Mesendoderm (in vitro differentiated cells): Measurements from ENCODE around the gene KCNC1.

Experiments
- DNase-seq: peaks from one replicate; pipeline ENCODE4 v3.0.0; 2013
- H2AK5ac ChIP-seq: 2 replicates; pipeline ENCODE4 v1.6.1; 2013; ENCODE audit warnings: low read length, inconsistent platforms
- H2BK120ac ChIP-seq: 2 replicates; pipeline ENCODE4 v1.6.1; 2013; ENCODE audit warnings: low read depth, mild to moderate bottlenecking, low read length, moderate library complexity, mixed read lengths
- H2BK15ac ChIP-seq: replicated peaks from 2 replicates; pipeline ENCODE4 v1.6.1; 2013; ENCODE audit warnings: low read depth, mild to moderate bottlenecking, moderate library complexity
- H2BK5ac ChIP-seq: 2 replicates; pipeline ENCODE4 v1.6.1; 2013; ENCODE audit warnings: low read length, inconsistent platforms
- H3K18ac ChIP-seq: 2 replicates; pipeline ENCODE4 v1.6.1; 2013; ENCODE audit warnings: mild to moderate bottlenecking, low read length, mixed read lengths
- H3K23ac ChIP-seq: one replicate; pipeline ENCODE4 v1.6.1; 2013; ENCODE audit warnings: low read length
- H3K27ac ChIP-seq: 2 replicates; pipeline ENCODE4 v1.5.1; 2013; ENCODE audit warnings: low read depth, mild to moderate bottlenecking, inconsistent platforms, low read length, moderate library complexity
- H3K27me3 ChIP-seq: 2 replicates; pipeline ENCODE4 v1.6.1; 2013; ENCODE audit warnings: low read length, control low read depth, mild to moderate bottlenecking, inconsistent platforms; ENCODE audit not compliant: insufficient read depth, poor library complexity
- H3K36me3 ChIP-seq: 2 replicates; pipeline ENCODE4 v1.6.1; 2013; ENCODE audit warnings: low read length, inconsistent platforms; ENCODE audit not compliant: control insufficient read depth, insufficient read depth
- H3K4ac ChIP-seq: one replicate; pipeline ENCODE4 v1.6.1; 2013; ENCODE audit warnings: low read depth, mild to moderate bottlenecking, low read length, moderate library complexity
- H3K4me1 ChIP-seq: 2 replicates; pipeline ENCODE4 v1.6.1; 2013; ENCODE audit warnings: low read depth, low read length, inconsistent platforms; ENCODE audit not compliant: control insufficient read depth
- H3K4me2 ChIP-seq: 2 replicates; pipeline ENCODE4 v1.6.1; 2013; ENCODE audit warnings: low read length
- H3K4me3 ChIP-seq: 2 replicates; pipeline ENCODE4 v1.5.1; 2013; ENCODE audit warnings: mild to moderate bottlenecking, low read length
- H3K56ac ChIP-seq: one replicate; pipeline ENCODE4 v1.6.1; 2013; ENCODE audit warnings: low read length
- H3K79me1 ChIP-seq: 2 replicates; pipeline ENCODE4 v1.6.1; 2013; ENCODE audit warnings: low read length, inconsistent platforms
- H3K79me2 ChIP-seq: 2 replicates; pipeline ENCODE4 v1.6.1; 2013; ENCODE audit warnings: mild to moderate bottlenecking, low read length; ENCODE audit not compliant: control insufficient read depth, insufficient read depth
- H3K9ac ChIP-seq: 2 replicates; pipeline ENCODE4 v1.6.1; 2013; ENCODE audit warnings: low read length, inconsistent platforms
- H4K5ac ChIP-seq: one replicate; pipeline ENCODE4 v1.6.1; 2013; ENCODE audit warnings: low read length
- H4K8ac ChIP-seq: one replicate; pipeline ENCODE4 v1.6.1; 2013; ENCODE audit warnings: low read depth, mild to moderate bottlenecking, control low read depth, low read length, moderate library complexity
- WGBS: extraction: QIAGEN DNeasy Blood & Tissue Kit; methylation state at CpG from one replicate; pipeline ENCODE4 v1.1.7; 2013; ENCODE audit warnings: low lambda C conversion rate, missing lambda C conversion rate; ENCODE audit not compliant: insufficient coverage; ENCODE audit errors: extremely low coverage; 5-methylcytosine and 5-hydroxymethylcytosine counted together

Gene KCNC1

DNA sequence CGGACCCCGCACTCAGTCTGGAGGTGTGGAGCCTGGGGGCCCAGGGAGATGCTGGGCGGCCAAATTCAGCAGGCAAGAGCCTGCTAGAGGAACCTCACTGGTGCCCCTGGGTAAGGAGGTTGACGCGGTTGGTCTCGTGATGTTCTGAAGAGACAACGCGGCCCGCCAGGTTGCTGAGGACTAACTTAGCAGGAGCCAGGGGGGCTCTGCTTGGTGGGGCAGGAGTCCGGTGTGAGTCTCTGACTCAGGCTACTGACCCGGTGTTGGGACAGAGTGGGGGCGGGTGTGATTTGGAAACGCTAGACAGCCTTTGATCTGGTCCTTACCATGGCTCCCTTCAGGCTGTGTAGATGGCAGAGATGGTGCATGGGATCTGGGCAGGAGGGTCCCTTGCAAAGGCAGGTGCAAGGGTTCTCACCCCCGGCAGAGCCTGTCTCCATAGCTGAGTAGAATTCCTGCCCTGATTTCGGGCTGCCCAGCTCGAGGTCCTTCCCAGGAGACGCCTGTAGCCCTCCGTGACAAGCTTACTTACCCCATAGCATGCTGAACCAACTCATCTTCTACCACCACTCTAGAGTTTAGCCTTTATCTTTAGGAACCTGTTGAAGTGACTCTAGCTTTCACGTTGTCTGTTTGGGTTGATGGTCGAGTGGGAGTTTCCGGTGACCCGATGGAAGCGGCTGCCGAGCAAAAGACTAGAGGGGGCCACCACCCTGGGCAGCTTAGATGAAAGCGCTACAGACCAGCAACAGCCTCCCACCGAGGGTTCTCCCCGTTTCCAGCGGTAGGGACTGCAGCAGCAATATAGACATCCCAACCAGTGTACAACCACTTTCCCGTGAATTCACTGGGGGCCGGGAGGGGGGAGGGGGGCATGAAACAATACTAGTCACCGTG lies 38.4 kb downstream of the KCNC1 start:
- Histone ChIP-seq H3K4me3 (no peak overlapping the region), H2BK15ac (no peak overlapping the region), H3K4me2 (no peak overlapping the region), H3K79me1 (no peaks in the 10 kb centered on the region), H3K4me1 (no peaks in the 10 kb centered on the region), H3K27ac (no peak overlapping the region), H3K18ac (no peak overlapping the region), H3K27me3 (no peaks in the 10 kb centered on the region), H2BK5ac (no peak overlapping the region), H2BK120ac (no peak overlapping the region), H3K9ac (no peak overlapping the region), H3K56ac (no peak overlapping the region), H3K23ac (no peak overlapping the region), H4K8ac (no peak overlapping the region), H4K5ac (no peak overlapping the region), H3K4ac (no peak overlapping the region), H3K36me3 (no peaks in the 10 kb centered on the region), H3K79me2 (no peaks in the 10 kb centered on the region), H2AK5ac (no peak overlapping the region)
- no peak for DNase-seq
- WGBS = no CpG with 5 or more reads among the region's 31 CpGs

DNA sequence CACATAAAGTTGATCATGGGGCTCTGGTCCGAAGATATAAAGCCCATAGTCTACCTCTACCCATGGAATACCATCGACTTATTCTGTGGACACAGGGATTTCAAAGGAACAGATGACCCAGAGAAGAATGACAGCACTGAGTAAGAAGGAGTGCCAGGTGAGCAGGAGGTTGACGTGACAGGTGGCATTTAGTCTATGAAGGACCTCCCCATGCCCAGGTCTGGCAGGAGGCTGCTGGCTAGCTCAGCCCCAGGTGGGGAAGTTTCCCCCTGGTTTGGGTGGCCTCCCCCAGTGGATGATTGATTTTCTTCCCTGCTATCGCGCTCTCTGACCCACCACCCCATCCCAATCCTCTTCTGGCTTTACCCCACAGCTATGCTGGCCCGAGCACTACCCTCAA lies 39.1 kb downstream of the KCNC1 start:
- Histone ChIP-seq H2AK5ac (no peak overlapping the region), H3K18ac (no peak overlapping the region)
- WGBS = no CpG with 5 or more reads among the region's 6 CpGs

DNA sequence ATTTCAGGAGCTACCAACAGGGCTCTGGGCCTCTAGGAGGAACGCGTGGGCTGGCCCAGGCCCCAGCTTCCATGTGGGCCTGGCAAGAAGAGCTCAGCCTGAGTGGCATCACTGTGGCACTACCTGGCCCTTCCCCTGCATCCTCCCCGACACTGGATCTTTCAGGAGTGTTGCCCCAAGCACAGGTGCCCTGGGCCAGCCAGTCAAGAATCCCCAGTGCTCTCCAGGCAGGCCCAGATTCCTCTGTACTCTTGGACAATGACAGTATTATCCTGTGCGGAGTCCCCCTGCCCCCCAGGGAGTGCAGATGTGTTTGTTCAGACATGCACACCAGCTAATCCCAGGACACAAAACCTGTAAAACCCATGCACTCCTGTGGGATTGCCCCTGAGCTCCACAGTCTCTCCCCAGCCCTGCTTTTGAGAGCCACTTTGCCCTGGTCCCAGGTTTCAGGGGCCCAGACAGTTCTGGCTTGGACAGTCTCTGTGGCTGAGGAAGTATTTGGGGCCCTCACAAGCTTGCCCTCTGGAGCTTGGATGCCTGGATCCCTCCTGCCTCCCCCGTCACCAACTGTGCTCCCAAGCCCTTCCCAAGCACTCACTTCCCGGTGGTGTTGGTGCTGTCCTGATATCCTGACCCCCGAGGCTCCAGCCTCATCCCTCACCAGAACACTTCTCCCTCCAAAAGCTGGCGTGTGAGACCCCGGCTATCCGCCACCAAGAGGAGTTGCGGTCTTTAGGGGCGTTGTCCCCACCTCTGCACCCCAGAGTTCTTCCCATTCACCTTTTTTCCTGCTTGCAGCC lies 39.9 kb downstream of the KCNC1 start:
- no peak overlapping the region for H3K4ac ChIP-seq
- no peak overlapping the region for H2BK15ac ChIP-seq
- H3K56ac ChIP-seq = no peak overlapping the region
- no peak for DNase-seq
- H2BK5ac ChIP-seq = no peak overlapping the region
- no CpG with 5 or more reads among the region's 12 CpGs for WGBS
- H3K9ac ChIP-seq = no peak overlapping the region
- H3K79me2 ChIP-seq = no peaks in the 10 kb centered on the region
- H3K23ac ChIP-seq = no peak overlapping the region
- no peak overlapping the region for H3K27ac ChIP-seq
- H2AK5ac ChIP-seq = no peak overlapping the region
- no peaks in the 10 kb centered on the region for H3K36me3 ChIP-seq
- H3K4me2 ChIP-seq = no peak overlapping the region
- no peak overlapping the region for H2BK120ac ChIP-seq
- H3K27me3 ChIP-seq = no peaks in the 10 kb centered on the region
- no peak overlapping the region for H3K4me3 ChIP-seq
- no peak overlapping the region for H3K18ac ChIP-seq
- H4K5ac ChIP-seq = no peak overlapping the region
- H3K4me1 ChIP-seq = no peaks in the 10 kb centered on the region
- no peaks in the 10 kb centered on the region for H3K79me1 ChIP-seq
- no peak overlapping the region for H4K8ac ChIP-seq

More for the DNA sequence above, 39.1 kb downstream of the KCNC1 start:
- no peak for DNase-seq
- no peak overlapping the region for H2BK15ac ChIP-seq
- H4K5ac ChIP-seq = no peak overlapping the region
- no peaks in the 10 kb centered on the region for H3K4me1 ChIP-seq
- H3K56ac ChIP-seq = no peak overlapping the region
- H2BK120ac ChIP-seq = no peak overlapping the region
- no peak overlapping the region for H3K23ac ChIP-seq
- H4K8ac ChIP-seq = no peak overlapping the region
- H3K4me2 ChIP-seq = no peak overlapping the region
- no peaks in the 10 kb centered on the region for H3K27me3 ChIP-seq
- H3K27ac ChIP-seq = no peak overlapping the region
- no peak overlapping the region for H2BK5ac ChIP-seq
- H3K36me3 ChIP-seq = no peaks in the 10 kb centered on the region
- H3K4me3 ChIP-seq = no peak overlapping the region
- no peaks in the 10 kb centered on the region for H3K79me1 ChIP-seq
- no peaks in the 10 kb centered on the region for H3K79me2 ChIP-seq
- H3K4ac ChIP-seq = no peak overlapping the region
- H3K9ac ChIP-seq = no peak overlapping the region

DNA sequence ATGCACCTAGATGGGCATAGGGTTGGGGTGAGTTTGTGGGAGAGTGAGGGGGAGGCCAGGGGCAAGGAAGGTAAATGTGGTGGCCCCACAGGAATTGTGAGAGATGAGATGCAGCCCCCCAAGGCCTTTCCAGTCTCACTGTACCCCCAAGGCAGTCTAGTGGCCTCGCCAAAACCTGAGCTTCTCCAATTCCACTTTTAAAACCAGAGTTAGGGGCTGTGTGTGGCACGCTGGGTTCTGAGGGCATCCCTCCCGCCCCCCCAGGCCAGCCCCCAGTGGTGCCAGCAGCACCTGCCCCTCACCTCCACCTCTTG lies 40.4 kb downstream of the KCNC1 start:
- Histone ChIP-seq H3K79me2 (no peaks in the 10 kb centered on the region), H2BK5ac (no peak overlapping the region), H3K4me1 (no peaks in the 10 kb centered on the region), H3K4me2 (no peak overlapping the region), H3K27me3 (no peaks in the 10 kb centered on the region), H3K23ac (no peak overlapping the region), H3K4ac (no peak overlapping the region), H2BK120ac (no peak overlapping the region), H3K4me3 (no peak overlapping the region), H4K8ac (no peak overlapping the region), H3K36me3 (no peaks in the 10 kb centered on the region), H3K79me1 (no peaks in the 10 kb centered on the region), H3K56ac (no peak overlapping the region), H2AK5ac (no peak overlapping the region), H3K9ac (no peak overlapping the region), H4K5ac (no peak overlapping the region), H2BK15ac (no peak overlapping the region), H3K18ac (no peak overlapping the region), H3K27ac (no peak overlapping the region)
- WGBS = no CpG with 5 or more reads among the region's 3 CpGs
- DNase-seq = no peak

DNA sequence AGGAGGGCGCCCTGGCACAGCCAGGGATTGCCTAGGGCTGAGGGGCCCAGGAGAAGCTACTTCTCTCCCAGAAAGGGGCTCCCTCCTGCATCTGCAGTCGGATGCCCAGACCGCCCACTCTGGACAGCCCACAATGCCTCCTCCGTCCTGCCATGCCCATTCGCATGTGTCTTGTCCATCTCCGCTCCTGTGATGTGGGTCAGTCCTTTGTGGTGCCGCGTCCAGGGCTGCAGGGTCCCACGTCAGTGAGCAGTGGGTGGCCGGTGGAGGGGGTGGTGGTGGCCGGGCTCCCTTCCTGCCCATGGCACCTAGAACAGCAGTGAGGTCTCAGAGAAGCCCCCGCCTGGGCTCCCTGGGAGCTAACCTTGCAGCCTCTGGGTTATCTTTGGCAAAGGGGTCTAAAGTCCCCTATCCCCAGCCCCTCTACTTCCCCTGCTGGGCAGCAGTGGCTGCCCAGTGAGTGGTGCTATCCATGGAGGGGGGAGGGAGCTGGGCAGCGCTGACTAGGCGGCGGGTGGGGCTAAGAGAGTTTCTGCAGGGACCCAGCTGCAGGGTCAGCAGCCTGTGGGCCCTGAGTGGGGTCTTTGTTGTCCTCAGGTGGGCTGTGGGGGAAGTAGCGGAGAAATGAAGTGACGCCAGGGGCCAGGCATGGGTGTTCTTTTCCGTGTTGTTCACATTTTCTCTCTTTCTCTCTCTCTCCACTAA lies 41.1 kb downstream of the KCNC1 start:
- Histone ChIP-seq H4K5ac (no peak overlapping the region), H3K4ac (no peak overlapping the region), H2BK120ac (no peak overlapping the region), H2AK5ac (no peak overlapping the region), H3K36me3 (no peaks in the 10 kb centered on the region), H3K4me3 (no peak overlapping the region), H2BK15ac (no peak overlapping the region), H2BK5ac (no peak overlapping the region), H3K4me1 (no peaks in the 10 kb centered on the region), H3K27me3 (no peaks in the 10 kb centered on the region), H3K27ac (no peak overlapping the region), H3K23ac (no peak overlapping the region), H3K56ac (no peak overlapping the region), H3K79me1 (no peaks in the 10 kb centered on the region), H4K8ac (no peak overlapping the region), H3K79me2 (no peaks in the 10 kb centered on the region), H3K4me2 (no peak overlapping the region), H3K9ac (no peak overlapping the region), H3K18ac (no peak overlapping the region)
- no CpG with 5 or more reads among the region's 18 CpGs for WGBS
- no peak for DNase-seq
